ENCODE results near the gene RPH3AL.

Gene RPH3AL

GRCh38 chr17:352421-353212 is at the start of gene RPH3AL:
TSS of gene RPH3AL (minus strand) at chr17:352807. CDS start at chr17:327543, 25,264 bp downstream.
- DNase-seq (ENCODE audit: low read depth): no peak
- Histone ChIP-seq H3K9me3 (ENCODE audit: control insufficient read depth, low read length) (no peaks in the 10 kb centered on the region), H3K27me3 (replicated peaks; ENCODE audit: control insufficient read depth, insufficient read depth, low read length) (no peaks in the 10 kb centered on the region), H3K9ac (ENCODE audit: low read length) (peak within 1 kb of the TSS; percentile 51), H3K36me3 (ENCODE audit: control insufficient read depth, insufficient read depth, low read length, severe bottlenecking) (no peaks in the 10 kb centered on the region), H3K4me3 (ENCODE audit: low read length) (no peak within 1 kb of the TSS), H3K4me1 (ENCODE audit: control insufficient read depth, insufficient read depth, low read length) (peaks cover 47% of the 10 kb centered on the region)

- Histone ChIP-seq H3K4me3 (ENCODE audit: low read length) (no peak overlapping the region), H3K9me3 (ENCODE audit: control insufficient read depth, low read length) (no peaks in the 10 kb centered on the region), H3K27me3 (replicated peaks; ENCODE audit: control insufficient read depth, insufficient read depth, low read length) (peaks cover 13% of the 10 kb centered on the region), H3K9ac (ENCODE audit: low read length) (no peak overlapping the region), H3K36me3 (ENCODE audit: control insufficient read depth, insufficient read depth, low read length, severe bottlenecking) (no peaks in the 10 kb centered on the region), H3K4me1 (ENCODE audit: control insufficient read depth, insufficient read depth, low read length) (no peaks in the 10 kb centered on the region)
- no peak for DNase-seq (ENCODE audit: low read depth)
Measured at GRCh38 chr17:400257-400656, 47.6 kb upstream of the RPH3AL start.

- Histone ChIP-seq H3K4me1 (ENCODE audit: control insufficient read depth, insufficient read depth, low read length) (no peaks in the 10 kb centered on the region), H3K36me3 (ENCODE audit: control insufficient read depth, insufficient read depth, low read length, severe bottlenecking) (no peaks in the 10 kb centered on the region), H3K9ac (ENCODE audit: low read length) (no peak overlapping the region), H3K27me3 (replicated peaks; ENCODE audit: control insufficient read depth, insufficient read depth, low read length) (peaks cover 20% of the 10 kb centered on the region), H3K4me3 (ENCODE audit: low read length) (no peak overlapping the region), H3K9me3 (ENCODE audit: control insufficient read depth, low read length) (no peaks in the 10 kb centered on the region)
- no peak for DNase-seq (ENCODE audit: low read depth)
Measured at GRCh38 chr17:396788-397187, 44.2 kb upstream of the RPH3AL start.

- peaks cover 17% of the 10 kb centered on the region for H3K27me3 ChIP-seq (replicated peaks; ENCODE audit: control insufficient read depth, insufficient read depth, low read length)
- no peaks in the 10 kb centered on the region for H3K9me3 ChIP-seq (ENCODE audit: control insufficient read depth, low read length)
- no peak overlapping the region for H3K4me3 ChIP-seq (ENCODE audit: low read length)
- no peaks in the 10 kb centered on the region for H3K36me3 ChIP-seq (ENCODE audit: control insufficient read depth, insufficient read depth, low read length, severe bottlenecking)
- no peak overlapping the region for H3K9ac ChIP-seq (ENCODE audit: low read length)
- H3K4me1 ChIP-seq (ENCODE audit: control insufficient read depth, insufficient read depth, low read length): no peaks in the 10 kb centered on the region
- no peak for DNase-seq (ENCODE audit: low read depth)
Measured at GRCh38 chr17:395974-396373, 43.4 kb upstream of the RPH3AL start.

- Histone ChIP-seq H3K4me3 (ENCODE audit: low read length) (no peak overlapping the region), H3K9me3 (ENCODE audit: control insufficient read depth, low read length) (no peaks in the 10 kb centered on the region), H3K27me3 (replicated peaks; ENCODE audit: control insufficient read depth, insufficient read depth, low read length) (peaks cover 19% of the 10 kb centered on the region), H3K9ac (ENCODE audit: low read length) (no peak overlapping the region), H3K4me1 (ENCODE audit: control insufficient read depth, insufficient read depth, low read length) (no peaks in the 10 kb centered on the region), H3K36me3 (ENCODE audit: control insufficient read depth, insufficient read depth, low read length, severe bottlenecking) (no peaks in the 10 kb centered on the region)
- DNase-seq (ENCODE audit: low read depth): no peak
Measured at GRCh38 chr17:395179-395578, 42.6 kb upstream of the RPH3AL start.

- no peak overlapping the region for H3K9ac ChIP-seq (ENCODE audit: low read length)
- no peaks in the 10 kb centered on the region for H3K9me3 ChIP-seq (ENCODE audit: control insufficient read depth, low read length)
- H3K27me3 ChIP-seq (replicated peaks; ENCODE audit: control insufficient read depth, insufficient read depth, low read length): peaks cover 20% of the 10 kb centered on the region
- DNase-seq (ENCODE audit: low read depth): no peak
- no peaks in the 10 kb centered on the region for H3K4me1 ChIP-seq (ENCODE audit: control insufficient read depth, insufficient read depth, low read length)
- no peaks in the 10 kb centered on the region for H3K36me3 ChIP-seq (ENCODE audit: control insufficient read depth, insufficient read depth, low read length, severe bottlenecking)
- H3K4me3 ChIP-seq (ENCODE audit: low read length): no peak overlapping the region
Measured at GRCh38 chr17:394718-395095, 42.1 kb upstream of the RPH3AL start.

- no peaks in the 10 kb centered on the region for H3K4me1 ChIP-seq (ENCODE audit: control insufficient read depth, insufficient read depth, low read length)
Measured at GRCh38 chr17:393806-394717, 41.5 kb upstream of the RPH3AL start.

GRCh38 chr17:391850-392249 is 39.2 kb upstream of the RPH3AL start:
- Histone ChIP-seq H3K9ac (ENCODE audit: low read length) (no peak overlapping the region), H3K36me3 (ENCODE audit: control insufficient read depth, insufficient read depth, low read length, severe bottlenecking) (no peaks in the 10 kb centered on the region), H3K4me3 (ENCODE audit: low read length) (no peak overlapping the region), H3K27me3 (replicated peaks; ENCODE audit: control insufficient read depth, insufficient read depth, low read length) (peaks cover 32% of the 10 kb centered on the region), H3K9me3 (ENCODE audit: control insufficient read depth, low read length) (peaks cover 5% of the 10 kb centered on the region), H3K4me1 (ENCODE audit: control insufficient read depth, insufficient read depth, low read length) (no peaks in the 10 kb centered on the region)
- no peak for DNase-seq (ENCODE audit: low read depth)

More at GRCh38 chr17:393806-394717, 41.5 kb upstream of the RPH3AL start:
- no peak overlapping the region for H3K4me3 ChIP-seq (ENCODE audit: low read length)
- H3K27me3 ChIP-seq (replicated peaks; ENCODE audit: control insufficient read depth, insufficient read depth, low read length): peaks cover 20% of the 10 kb centered on the region
- no peaks in the 10 kb centered on the region for H3K36me3 ChIP-seq (ENCODE audit: control insufficient read depth, insufficient read depth, low read length, severe bottlenecking)
- H3K9me3 ChIP-seq (ENCODE audit: control insufficient read depth, low read length): no peaks in the 10 kb centered on the region
- no peak overlapping the region for H3K9ac ChIP-seq (ENCODE audit: low read length)
- no peak for DNase-seq (ENCODE audit: low read depth)

GRCh38 chr17:390025-390424 is 37.4 kb upstream of the RPH3AL start:
- H3K9me3 ChIP-seq (ENCODE audit: control insufficient read depth, low read length): peaks cover 5% of the 10 kb centered on the region
- no peak overlapping the region for H3K4me3 ChIP-seq (ENCODE audit: low read length)
- no peaks in the 10 kb centered on the region for H3K36me3 ChIP-seq (ENCODE audit: control insufficient read depth, insufficient read depth, low read length, severe bottlenecking)
- no peak for DNase-seq (ENCODE audit: low read depth)
- H3K27me3 ChIP-seq (replicated peaks; ENCODE audit: control insufficient read depth, insufficient read depth, low read length): peaks cover 38% of the 10 kb centered on the region
- H3K9ac ChIP-seq (ENCODE audit: low read length): no peak overlapping the region
- no peaks in the 10 kb centered on the region for H3K4me1 ChIP-seq (ENCODE audit: control insufficient read depth, insufficient read depth, low read length)

GRCh38 chr17:388087-388486 is 35.5 kb upstream of the RPH3AL start:
- Histone ChIP-seq H3K27me3 (replicated peaks; ENCODE audit: control insufficient read depth, insufficient read depth, low read length) (peaks cover 31% of the 10 kb centered on the region), H3K9ac (ENCODE audit: low read length) (no peak overlapping the region), H3K9me3 (ENCODE audit: control insufficient read depth, low read length) (peaks cover 5% of the 10 kb centered on the region), H3K4me3 (ENCODE audit: low read length) (no peak overlapping the region), H3K36me3 (ENCODE audit: control insufficient read depth, insufficient read depth, low read length, severe bottlenecking) (no peaks in the 10 kb centered on the region), H3K4me1 (ENCODE audit: control insufficient read depth, insufficient read depth, low read length) (no peaks in the 10 kb centered on the region)
- DNase-seq (ENCODE audit: low read depth): no peak

- H3K4me3 ChIP-seq (ENCODE audit: low read length): no peak overlapping the region
- no peak overlapping the region for H3K9ac ChIP-seq (ENCODE audit: low read length)
- H3K4me1 ChIP-seq (ENCODE audit: control insufficient read depth, insufficient read depth, low read length): no peaks in the 10 kb centered on the region
- DNase-seq (ENCODE audit: low read depth): peak; percentile 84
- peaks cover 5% of the 10 kb centered on the region for H3K9me3 ChIP-seq (ENCODE audit: control insufficient read depth, low read length)
- no peaks in the 10 kb centered on the region for H3K36me3 ChIP-seq (ENCODE audit: control insufficient read depth, insufficient read depth, low read length, severe bottlenecking)
- H3K27me3 ChIP-seq (replicated peaks; ENCODE audit: control insufficient read depth, insufficient read depth, low read length): peaks cover 26% of the 10 kb centered on the region
Measured at GRCh38 chr17:386141-386876, 33.7 kb upstream of the RPH3AL start.
